Stimulated activated CD4-positive, alpha-beta T cell treated with anti-CD3 and anti-CD28 coated beads, Interleukin-4, amount 100 ng/mL, for 48 hours (primary cell): ENCODE data around the gene YARS1.

Experiments
- DNase-seq, 2 donors: peaks; one replicate each; pipeline ENCODE4 v3.0.0-alpha.2; 2020; ENCODE audit warnings: low read depth in 2 of 2

Gene YARS1

GRCh38 chr1:32744071-32744425, 73.1 kb downstream of the YARS1 start:
- DNase-seq, result no peak

- no peak for DNase-seq
Measured at GRCh38 chr1:32743380-32744070, 73.6 kb downstream of the YARS1 start.

- DNase-seq, result no peak
Measured at GRCh38 chr1:32742956-32743355, 74.2 kb downstream of the YARS1 start.

- no peak for DNase-seq
Measured at GRCh38 chr1:32742199-32742947, 74.8 kb downstream of the YARS1 start.

DNA sequence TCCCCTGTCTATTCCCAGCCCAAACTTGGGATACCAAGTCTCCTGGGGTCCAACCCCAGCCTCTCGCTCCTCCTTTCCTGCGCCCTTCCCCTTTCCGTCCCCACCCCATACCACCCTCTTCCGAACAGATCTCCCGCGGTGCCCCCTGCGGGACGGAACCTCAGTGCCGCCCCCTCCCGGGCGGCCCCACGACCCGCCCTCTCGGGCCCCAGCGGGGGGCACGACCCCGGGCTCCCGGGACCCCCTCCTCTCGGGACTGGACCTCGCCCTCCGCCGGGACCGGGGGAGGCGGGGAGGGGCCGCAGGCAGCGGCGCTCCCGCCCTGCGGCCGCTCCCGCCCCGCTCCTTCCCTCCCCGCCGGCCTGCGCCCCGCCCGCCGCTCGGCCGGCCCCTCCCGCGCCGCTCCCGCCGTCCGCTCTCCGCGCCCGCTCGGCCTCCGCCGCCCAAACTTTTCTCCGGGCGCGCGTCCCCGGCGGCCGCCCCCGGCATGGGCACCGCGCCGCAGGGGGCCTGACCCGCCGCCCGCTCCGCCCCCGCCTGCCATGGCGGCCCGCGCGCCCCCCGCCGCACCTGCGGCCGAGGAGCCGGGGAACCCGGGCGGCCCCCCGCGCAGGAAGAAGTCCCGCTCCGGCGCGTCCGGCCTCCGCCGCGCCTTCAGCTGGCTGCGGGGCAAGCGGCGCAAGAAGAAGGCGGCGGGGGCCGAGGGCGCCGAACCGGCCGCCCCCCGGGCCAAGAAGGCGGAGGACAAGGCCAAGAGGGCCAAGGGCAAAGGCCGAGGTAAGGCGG, 75.6 kb downstream of the YARS1 start:
- DNase-seq, result no peak

DNA sequence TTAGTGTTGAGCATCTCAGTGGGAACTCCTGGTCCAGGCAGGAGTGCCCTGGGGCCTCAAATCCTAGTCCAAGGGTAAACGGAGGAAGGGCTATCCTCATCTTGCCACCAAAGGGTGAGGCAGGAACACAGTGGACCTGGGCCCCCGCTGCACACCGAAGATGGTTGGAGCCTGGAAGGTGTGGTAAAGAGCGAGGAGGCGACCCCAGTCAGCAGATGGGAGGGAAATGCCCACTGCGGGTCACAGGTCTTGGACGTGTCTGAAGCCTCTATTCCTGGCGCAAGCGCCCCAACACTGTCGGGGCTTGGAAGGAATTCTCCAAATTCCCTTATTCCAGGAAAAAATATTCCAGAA, 76.1 kb downstream of the YARS1 start:
- DNase-seq, result no peak

DNA sequence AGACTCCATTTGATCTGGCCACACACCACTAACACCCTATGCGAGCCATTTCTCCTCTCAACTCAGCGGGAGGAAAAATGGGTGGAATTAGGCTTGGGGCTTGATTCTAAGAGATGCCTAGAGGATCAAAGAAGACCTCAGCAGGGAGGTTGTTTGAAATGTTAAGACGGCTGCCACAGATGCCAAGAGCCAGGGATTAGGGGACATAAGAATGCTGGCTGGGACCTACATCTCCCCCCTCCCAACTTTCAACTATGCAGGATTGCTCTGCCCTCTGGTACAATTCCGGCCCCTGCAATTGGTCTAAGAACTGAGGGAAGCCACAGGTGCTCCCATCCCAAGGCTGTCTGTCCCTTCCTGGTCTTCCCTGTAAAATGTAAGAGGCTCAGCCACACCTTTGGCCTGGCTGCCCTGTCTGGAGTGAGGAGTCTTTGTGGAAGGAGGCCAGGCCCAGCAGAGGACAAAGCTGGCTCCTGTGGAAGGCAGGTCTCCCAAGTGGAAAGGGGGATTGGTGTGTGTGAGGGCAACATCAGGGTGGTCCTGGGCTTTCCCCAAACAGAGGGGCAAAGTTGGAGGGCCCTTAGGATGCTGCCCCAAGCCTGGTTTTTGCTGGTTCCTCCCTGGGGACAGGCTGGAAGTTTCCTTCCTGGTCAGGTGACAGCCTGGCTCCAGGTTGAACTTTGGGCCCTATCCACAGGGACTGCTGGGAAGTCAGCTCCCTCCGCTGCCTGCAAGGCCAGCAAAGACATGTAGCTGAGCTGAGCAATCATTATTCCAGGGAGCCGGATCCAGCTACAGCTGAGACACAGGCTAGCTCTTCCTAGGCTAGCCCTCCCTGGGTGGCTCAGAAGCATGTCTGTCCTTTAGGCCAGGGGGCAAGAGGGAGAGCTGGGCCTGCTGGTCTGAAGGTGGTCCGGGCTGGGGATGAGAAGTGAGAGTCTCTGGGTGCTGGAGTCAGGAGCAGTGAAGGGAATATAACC, 80.1 kb downstream of the YARS1 start:
- DNase-seq, result no peak

DNA sequence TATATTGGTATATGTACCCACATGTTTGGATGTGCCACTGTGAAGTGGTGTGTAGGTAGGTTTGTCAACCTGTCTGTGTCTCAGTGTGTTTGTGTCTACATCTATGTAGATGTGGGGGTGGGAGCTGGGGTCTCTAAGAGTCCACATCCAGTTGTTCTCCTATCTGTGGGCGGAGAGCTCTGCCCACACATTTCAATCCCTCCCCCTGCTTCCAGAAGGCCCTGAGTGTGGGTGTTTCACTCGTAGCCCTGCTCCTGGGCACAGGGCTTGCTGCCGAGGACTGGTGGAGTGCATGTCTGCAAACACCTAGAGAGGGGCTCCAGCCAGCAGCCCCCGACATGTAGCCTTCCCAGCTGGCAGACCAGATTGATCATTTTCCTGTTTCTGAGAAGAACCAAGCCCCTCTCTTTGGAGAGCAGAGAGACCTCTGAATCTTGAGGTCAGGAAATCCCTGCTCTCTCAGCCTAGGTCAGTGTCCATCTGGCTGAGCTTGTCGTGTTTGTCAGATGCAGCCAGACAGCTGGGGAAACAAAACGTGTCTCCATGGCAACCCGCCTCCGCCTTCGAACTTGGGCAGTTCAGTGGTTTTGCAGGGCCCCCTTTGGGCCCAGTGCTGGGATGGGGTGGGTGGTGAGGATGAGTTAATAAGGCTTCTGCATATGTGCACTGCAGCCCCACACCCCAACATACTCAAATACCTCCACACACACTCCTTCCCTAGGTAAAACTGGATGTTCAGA, 83.4 kb downstream of the YARS1 start:
- no peak for DNase-seq

DNA sequence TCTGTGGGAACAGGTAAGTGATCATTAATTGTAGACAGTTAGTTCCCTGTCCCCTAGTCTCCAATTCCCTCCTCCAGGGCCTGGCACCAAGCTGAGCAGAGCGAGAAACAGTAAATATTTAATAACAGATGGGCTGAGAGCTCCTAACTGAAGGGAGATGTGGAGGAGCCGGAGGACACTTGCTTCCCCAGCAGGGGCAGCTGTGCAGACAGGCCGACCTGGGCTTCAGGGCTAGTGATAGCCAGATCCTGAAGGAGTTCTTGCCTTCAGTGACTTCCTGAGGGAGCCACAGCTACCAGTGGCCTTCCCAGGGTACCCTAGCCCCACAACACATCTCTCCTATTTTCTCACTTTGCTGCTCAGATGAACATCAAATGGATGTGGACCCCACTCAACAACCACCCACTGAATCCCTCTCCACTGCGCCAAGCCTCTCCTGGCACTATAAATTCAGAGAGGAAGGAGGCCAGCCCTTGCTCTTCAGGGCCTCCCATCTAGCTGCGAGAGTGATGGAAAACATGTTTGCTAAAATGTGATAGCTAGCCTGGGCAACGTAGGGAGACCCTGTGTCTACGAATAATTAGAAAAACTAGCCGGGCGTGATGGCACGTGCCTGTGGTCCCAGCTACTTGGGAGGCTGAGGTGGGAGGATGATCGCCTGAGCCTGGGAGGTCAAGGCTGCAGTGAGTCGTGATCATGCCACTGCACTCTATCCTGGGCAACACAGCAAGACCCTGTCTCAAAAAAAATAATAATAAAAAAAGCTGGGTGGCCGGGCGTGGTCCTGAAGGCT, 87.7 kb downstream of the YARS1 start:
- no peak for DNase-seq

- no peak for DNase-seq
Measured at GRCh38 chr1:32728413-32729077, 88.6 kb downstream of the YARS1 start.

DNA sequence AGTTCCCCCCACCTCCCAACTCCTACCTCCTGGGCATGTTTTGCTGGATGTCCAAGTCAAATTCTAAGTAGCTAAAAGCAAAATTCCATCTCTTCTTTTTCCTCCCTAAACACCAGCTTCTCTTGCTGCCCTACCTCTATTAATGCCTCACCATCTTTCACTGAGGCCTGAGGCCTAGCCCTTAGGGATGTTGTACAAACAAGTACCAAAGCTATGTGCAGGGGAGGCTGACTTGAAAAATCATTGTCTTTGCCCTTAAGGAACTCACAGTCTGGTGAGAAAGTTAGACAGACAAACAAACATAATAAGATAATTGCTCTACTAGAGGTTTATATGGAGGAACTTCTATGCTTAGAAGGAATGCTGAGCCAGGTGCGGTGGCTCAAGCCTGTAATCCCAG, 89.3 kb downstream of the YARS1 start:
- no peak for DNase-seq

DNA sequence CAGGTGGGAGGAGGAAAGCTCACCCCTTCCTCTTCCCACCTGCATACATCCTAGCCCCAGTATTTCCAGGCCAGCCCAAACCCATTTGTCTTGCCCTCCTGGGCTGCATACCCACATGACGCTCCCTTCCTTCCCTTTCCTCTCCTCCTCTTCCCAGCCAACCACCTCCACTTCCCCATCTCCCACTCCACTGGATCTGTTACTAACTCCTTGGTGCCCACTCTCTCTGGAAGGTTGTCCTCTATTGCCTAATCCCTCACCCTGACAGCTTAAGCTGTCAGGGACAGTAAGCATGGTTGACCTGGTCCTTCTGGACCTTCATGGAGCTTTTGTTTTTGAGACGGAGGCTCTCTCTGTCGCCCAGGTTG, 91.6 kb downstream of the YARS1 start:
- no peak for DNase-seq
